HG02840 (cell line): ENCODE results near the gene DCD.
A peak's percentile ranks its signal among the peaks of the same experiment; 100 is the strongest.
"Not testable (repeated sequence)": the region's sequence is repeated elsewhere in the genome, so short reads cannot be mapped to it uniquely, and the experiment has no call there.

Source experiments
- ATAC-seq: cut with Tn5 transposase; IDR thresholded peaks from one replicate; pipeline ENCODE4 v1.9.1; 2021; ENCODE audit warnings: mild to moderate bottlenecking, moderate library complexity, moderate number of reproducible peaks; ENCODE audit not compliant: unreplicated experiment, low FRiP score

The DCD gene

GRCh38 chr12:54648265-54648664 is at the start of gene DCD:
DCD (minus strand) TSS chr12:54648365; CDS start chr12:54648303, 62 bp downstream.
- no peak for ATAC-seq

GRCh38 chr12:54697851-54698250 is 49.7 kb upstream of the DCD start:
- ATAC-seq = no peak

- no peak for ATAC-seq
Measured at GRCh38 chr12:54692353-54692752, 44.2 kb upstream of the DCD start.

- no peak for ATAC-seq
Measured at GRCh38 chr12:54689984-54690383, 41.8 kb upstream of the DCD start.

GRCh38 chr12:54689034-54689372 is 40.8 kb upstream of the DCD start:
- ATAC-seq = no peak

GRCh38 chr12:54688309-54689033 is 40.3 kb upstream of the DCD start:
- no peak for ATAC-seq

- ATAC-seq = no peak
Measured at GRCh38 chr12:54684636-54685630, 36.8 kb upstream of the DCD start.

- ATAC-seq = no peak
Measured at GRCh38 chr12:54683398-54683797, 35.2 kb upstream of the DCD start.

- ATAC-seq = no peak
Measured at GRCh38 chr12:54682674-54683073, 34.5 kb upstream of the DCD start.

GRCh38 chr12:54680374-54680773 is 32.2 kb upstream of the DCD start:
- peak; percentile 74 for ATAC-seq

- no peak for ATAC-seq
Measured at GRCh38 chr12:54678131-54678530, 30.0 kb upstream of the DCD start.

- no peak for ATAC-seq
Measured at GRCh38 chr12:54667945-54668344, 19.8 kb upstream of the DCD start.

GRCh38 chr12:54666008-54666407 is 17.8 kb upstream of the DCD start:
- no peak for ATAC-seq

GRCh38 chr12:54665022-54665635 is 17.0 kb upstream of the DCD start:
- not testable (repeated sequence) for ATAC-seq

GRCh38 chr12:54663603-54664002 is 15.4 kb upstream of the DCD start:
- no peak for ATAC-seq

GRCh38 chr12:54662026-54662425 is 13.9 kb upstream of the DCD start:
- no peak for ATAC-seq

GRCh38 chr12:54661048-54661447 is 12.9 kb upstream of the DCD start:
- no peak for ATAC-seq

- no peak for ATAC-seq
Measured at GRCh38 chr12:54660320-54660962, 12.3 kb upstream of the DCD start.

- ATAC-seq = no peak
Measured at GRCh38 chr12:54658306-54659264, 10.4 kb upstream of the DCD start.
